Uterus (tissue), 4 donors: ENCODE measurements around the gene UBE2D3. TPM values are rescaled to one million over a fixed set of nuclear protein-coding genes. Genes with fewer than 3 reads are reported as not detected.
"Not testable (repeated sequence)": the region's sequence is repeated elsewhere in the genome, so short reads cannot be mapped to it uniquely, and the experiment has no call there.

Experiments used
- DNase-seq, 2 donors: peaks; one replicate each; pipeline ENCODE4 v3.0.0-alpha.2; 2019 to 2020
- H3K27ac ChIP-seq, 2 donors: fragments of 200-600 bp; sonication (generic); 1 replicate in 1 of 2; 2 replicates in 1 of 2; pipeline ENCODE4 v1.5.1; 2016 to 2018
- H3K27me3 ChIP-seq, 2 donors: fragments of 200-600 bp; sonication (generic); one replicate each; pipeline ENCODE4 v1.5.1; 2018 to 2019; ENCODE audit warnings: control low read depth in 1 of 2
- H3K36me3 ChIP-seq, 2 donors: fragments of 200-600 bp; sonication (generic); one replicate each; pipeline ENCODE4 v1.5.1; 2019; ENCODE audit warnings: control low read depth in 1 of 2
- H3K4me1 ChIP-seq, 2 donors: fragments of 200-600 bp; sonication (generic); one replicate each; pipeline ENCODE4 v1.5.1; 2018 to 2019; ENCODE audit warnings: control low read depth in 1 of 2
- H3K4me3 ChIP-seq, 2 donors: fragments of 200-600 bp; sonication (generic); 1 replicate in 1 of 2; 2 replicates in 1 of 2; pipeline ENCODE4 v1.5.1; 2018 to 2019; ENCODE audit warnings: mild to moderate bottlenecking in 1 of 2
- H3K9me3 ChIP-seq, 2 donors: fragments of 200-600 bp; sonication (generic); one replicate each; pipeline ENCODE4 v1.5.1; 2019; ENCODE audit warnings: control low read depth in 1 of 2
- POLR2A ChIP-seq, 2 donors: fragments of 450-650 bp; IDR thresholded peaks; one replicate each; pipeline ENCODE4 v1.6.1; 2016; ENCODE audit warnings: antibody characterized with exemption in 2 of 2, mild to moderate bottlenecking in 1 of 2, moderate library complexity in 1 of 2
- intact Hi-C: fragments of 100-400 bp; cut with DNase I; formaldehyde crosslinking; loops from one replicate; pipeline ENCODE4 v1.15.1; 2023; ENCODE audit warnings: low total_unique reads
- total RNA-seq, 4 donors: library from RNA; depleted of rRNA in 3 of 4; stranded (reverse); fragments of >200 nt in 3 of 4; gene quantifications; one replicate each; pipeline versions ENCODE4 v1.1.0 to v1.2.4, GENCODE V29; 2014 to 2023
- TF ChIP-seq, protein P1 (sequence below), 4 experiments: fragments of 200-600 bp in 2 of 4; fragments of 450-650 bp in 2 of 4; sonication (generic) in 2 of 4; IDR thresholded peaks; one replicate each; pipeline ENCODE4 v1.5.1; 2016 to 2019; ENCODE audit warnings: antibody characterized with exemption in 4 of 4, mild to moderate bottlenecking in 2 of 4, moderate library complexity in 1 of 4
- donor health status: DM: yes; HTN: yes; CAD: no.

Gene UBE2D3
- total RNA-seq, 4 donors from 2014 or later, result 261 to 496 (median 294) TPM

DNA sequence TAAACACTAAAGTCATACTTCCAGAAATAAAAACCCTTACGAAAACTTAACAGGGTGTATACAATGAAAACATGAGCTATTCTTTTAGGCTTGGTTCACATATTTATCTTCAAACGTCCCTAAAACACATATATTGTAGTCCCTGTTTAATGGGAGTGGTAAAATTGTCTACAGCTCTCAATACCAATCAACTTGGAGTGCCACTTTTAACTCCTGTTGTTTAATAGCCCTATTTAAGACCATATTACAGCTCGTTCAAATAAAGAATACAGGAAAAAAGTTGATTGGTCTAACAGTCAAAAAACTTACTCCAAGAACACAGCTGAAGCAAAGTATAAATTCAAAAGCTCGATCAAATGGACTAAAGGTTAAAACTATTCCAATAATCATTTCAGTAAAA lies 3.9 kb downstream of the UBE2D3 start:
- no peaks in the 10 kb centered on the region for H3K36me3 ChIP-seq
- H3K4me1 ChIP-seq, result peaks cover under 1 to 3% of the 10 kb centered on the region in 2 donors
- peak overlapping the region in 1 of 2 donors; percentile 60 for H3K4me3 ChIP-seq
- no peaks in the 10 kb centered on the region for H3K27me3 ChIP-seq
- no peak for TF ChIP-seq POLR2A (IDR thresholded peaks at IDR 0.05)
- TF ChIP-seq, protein P1, sequence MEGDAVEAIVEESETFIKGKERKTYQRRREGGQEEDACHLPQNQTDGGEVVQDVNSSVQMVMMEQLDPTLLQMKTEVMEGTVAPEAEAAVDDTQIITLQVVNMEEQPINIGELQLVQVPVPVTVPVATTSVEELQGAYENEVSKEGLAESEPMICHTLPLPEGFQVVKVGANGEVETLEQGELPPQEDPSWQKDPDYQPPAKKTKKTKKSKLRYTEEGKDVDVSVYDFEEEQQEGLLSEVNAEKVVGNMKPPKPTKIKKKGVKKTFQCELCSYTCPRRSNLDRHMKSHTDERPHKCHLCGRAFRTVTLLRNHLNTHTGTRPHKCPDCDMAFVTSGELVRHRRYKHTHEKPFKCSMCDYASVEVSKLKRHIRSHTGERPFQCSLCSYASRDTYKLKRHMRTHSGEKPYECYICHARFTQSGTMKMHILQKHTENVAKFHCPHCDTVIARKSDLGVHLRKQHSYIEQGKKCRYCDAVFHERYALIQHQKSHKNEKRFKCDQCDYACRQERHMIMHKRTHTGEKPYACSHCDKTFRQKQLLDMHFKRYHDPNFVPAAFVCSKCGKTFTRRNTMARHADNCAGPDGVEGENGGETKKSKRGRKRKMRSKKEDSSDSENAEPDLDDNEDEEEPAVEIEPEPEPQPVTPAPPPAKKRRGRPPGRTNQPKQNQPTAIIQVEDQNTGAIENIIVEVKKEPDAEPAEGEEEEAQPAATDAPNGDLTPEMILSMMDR (IDR thresholded peaks at IDR 0.05), result no peak
- no peaks in the 10 kb centered on the region for H3K9me3 ChIP-seq
- no peak for DNase-seq
- peak overlapping the region in 1 of 2 donors; percentile 99 for H3K27ac ChIP-seq
- intact Hi-C loops, result loop anchor here (10.0 kb wide), 1 partner anchor 59 kb away; the partner anchor contains the start of gene MANBA

GRCh38 chr4:102819588-102820365 lies 7.6 kb downstream of the UBE2D3 start:
- Histone ChIP-seq H3K36me3 (no peaks in the 10 kb centered on the region), H3K27ac (no peak overlapping the region), H3K4me1 (peaks cover 6 to 11% of the 10 kb centered on the region in 2 donors), H3K4me3 (no peak overlapping the region), H3K9me3 (no peaks in the 10 kb centered on the region), H3K27me3 (no peaks in the 10 kb centered on the region)
- TF ChIP-seq, protein P1 (IDR thresholded peaks at IDR 0.05), result no peak
- TF ChIP-seq POLR2A (IDR thresholded peaks at IDR 0.05), result no peak
- intact Hi-C loops, result loop anchor here (10.0 kb wide), 1 partner anchor 55 kb away; the partner anchor contains the start of gene MANBA
- DNase-seq, result no peak

DNA sequence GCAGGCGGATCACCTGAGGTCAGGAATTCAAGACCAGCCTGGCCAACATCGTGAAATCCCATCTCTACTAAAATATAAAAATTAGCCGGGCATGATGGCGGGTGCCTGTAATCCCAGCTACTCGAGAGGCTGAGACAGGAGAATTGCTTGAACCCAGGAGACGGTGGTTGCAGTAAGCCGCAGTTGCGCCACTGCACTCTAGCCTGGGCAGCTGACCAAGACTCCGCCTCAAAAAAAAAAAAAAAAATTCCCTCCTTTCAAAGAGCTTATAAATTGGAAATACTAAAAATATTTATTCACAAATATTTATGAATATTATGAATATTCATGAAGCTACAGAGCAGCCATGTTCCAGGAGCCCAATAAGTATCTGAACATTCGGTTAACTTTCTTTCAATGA lies 8.3 kb downstream of the UBE2D3 start:
- H3K36me3 ChIP-seq, H3K9me3 ChIP-seq, H3K27ac ChIP-seq, H3K27me3 ChIP-seq, DNase-seq, H3K4me3 ChIP-seq, intact Hi-C loops: not testable (repeated sequence)
- peaks cover 6 to 11% of the 10 kb centered on the region in 2 donors for H3K4me1 ChIP-seq

- Histone ChIP-seq H3K4me3 (no peak overlapping the region), H3K4me1 (peaks cover 6 to 11% of the 10 kb centered on the region in 2 donors)
- intact Hi-C loops, result no loop called here
These were observed 9.6 kb downstream of the UBE2D3 start for GRCh38 chr4:102817613-102818268.

DNA sequence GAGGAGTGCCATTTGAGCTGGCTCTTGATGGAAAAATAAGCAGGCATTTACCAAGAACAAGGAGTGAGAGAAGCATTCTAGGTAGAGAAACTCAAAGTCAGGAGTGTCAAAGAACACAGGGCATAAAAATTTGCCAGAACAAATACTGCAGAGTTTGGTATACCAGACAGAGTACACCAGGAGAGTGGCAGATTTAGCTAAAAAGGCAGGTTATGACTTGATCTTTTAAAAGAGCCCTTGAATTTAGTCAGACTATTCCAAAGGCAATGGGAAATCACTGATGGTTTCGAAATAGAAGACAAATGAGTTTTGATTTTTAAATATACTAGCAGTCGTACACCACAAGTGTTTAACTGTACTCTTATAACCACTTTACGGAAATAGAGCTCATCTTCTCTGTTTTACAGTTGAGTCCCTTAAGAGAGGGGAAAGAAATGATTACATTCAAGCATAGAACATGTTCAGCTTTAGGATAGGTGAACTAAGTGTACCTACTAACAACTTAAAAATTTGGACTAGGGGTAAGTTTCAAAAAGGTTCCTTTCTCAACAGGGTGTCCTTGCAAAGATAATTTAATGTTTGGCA lies 10.2 kb downstream of the UBE2D3 start:
- Histone ChIP-seq H3K4me1 (peaks cover 6 to 11% of the 10 kb centered on the region in 2 donors), H3K27ac (no peak overlapping the region), H3K9me3 (no peaks in the 10 kb centered on the region), H3K27me3 (no peaks in the 10 kb centered on the region), H3K36me3 (no peaks in the 10 kb centered on the region), H3K4me3 (no peak overlapping the region)
- no peak for TF ChIP-seq POLR2A (IDR thresholded peaks at IDR 0.05)
- TF ChIP-seq, protein P1 (IDR thresholded peaks at IDR 0.05), result no peak
- no peak for DNase-seq
- intact Hi-C loops, result no loop called here

More at GRCh38 chr4:102817613-102818268, 9.6 kb downstream of the UBE2D3 start:
- no peak for DNase-seq
- Histone ChIP-seq H3K9me3 (no peaks in the 10 kb centered on the region), H3K27ac (peak overlapping the region in 1 of 2 donors; percentile 8), H3K36me3 (no peaks in the 10 kb centered on the region), H3K27me3 (no peaks in the 10 kb centered on the region)
- TF ChIP-seq POLR2A (IDR thresholded peaks at IDR 0.05), result no peak
- TF ChIP-seq, protein P1 (IDR thresholded peaks at IDR 0.05), result no peak
